NCI-H187 treated with DMSO at 0.1 percent for 48 hours (cell line): ENCODE data around the gene TSPAN31.

Experiments
- DNase-seq: peaks from one replicate; lab custom pipeline; 2025; lab: John Stamatoyannopoulos, UW

TSPAN31 gene

DNA sequence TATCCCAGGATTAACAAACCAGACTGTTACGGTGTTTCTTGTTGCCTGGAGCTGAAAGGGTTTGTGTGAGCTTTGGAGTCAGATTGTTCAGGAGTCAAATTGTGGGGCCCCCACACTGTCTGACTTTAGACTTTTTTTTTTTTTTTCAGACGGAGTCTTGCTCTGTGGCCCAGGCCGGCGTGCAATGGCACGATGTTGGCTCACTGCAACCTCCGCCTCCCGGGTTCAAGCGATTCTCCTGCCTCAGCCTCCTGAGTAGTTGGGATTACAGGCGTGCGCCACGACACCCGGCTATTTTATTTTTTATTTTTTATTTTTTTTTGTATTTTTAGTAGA is 38.6 kb downstream of the TSPAN31 start:
- DNase-seq, result no peak

DNA sequence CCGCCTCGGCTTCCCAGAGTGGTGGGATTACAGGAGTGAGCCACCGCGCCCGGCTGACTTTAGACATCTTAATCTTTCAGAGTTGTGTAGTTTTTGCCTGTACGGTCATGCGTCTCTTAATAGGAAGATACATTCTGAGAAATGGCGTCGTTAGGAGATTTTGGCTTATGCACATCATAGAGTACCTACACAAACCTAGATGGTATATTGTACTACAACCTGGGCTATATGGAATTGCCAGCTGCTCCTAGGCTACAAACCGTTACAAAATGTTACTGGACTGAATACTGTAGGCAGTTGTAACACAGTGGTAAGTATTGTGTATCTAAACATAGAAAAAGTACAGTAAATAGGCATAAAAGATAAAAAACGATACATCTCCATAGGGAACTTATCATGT is 39.0 kb downstream of the TSPAN31 start:
- no peak for DNase-seq

DNA sequence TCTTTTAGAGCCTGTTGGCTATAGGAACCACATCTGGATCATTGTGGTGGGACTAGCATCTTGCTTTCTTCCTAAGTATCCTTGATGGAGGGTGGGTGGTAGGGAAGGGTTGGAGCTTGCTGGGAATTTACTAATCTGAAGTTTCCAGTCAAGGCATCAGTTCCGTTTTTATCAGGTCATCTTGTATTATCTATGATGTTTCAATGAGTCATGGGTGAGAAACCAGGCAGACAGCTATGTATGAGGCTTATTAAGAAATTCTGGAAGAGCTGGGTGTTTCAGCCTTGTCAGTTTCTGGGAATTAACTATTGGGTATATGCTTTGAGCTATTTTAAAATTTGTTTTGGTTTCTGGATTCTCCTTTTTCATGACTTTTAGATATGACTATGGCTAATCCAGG is 49.1 kb downstream of the TSPAN31 start:
- no peak for DNase-seq

DNA sequence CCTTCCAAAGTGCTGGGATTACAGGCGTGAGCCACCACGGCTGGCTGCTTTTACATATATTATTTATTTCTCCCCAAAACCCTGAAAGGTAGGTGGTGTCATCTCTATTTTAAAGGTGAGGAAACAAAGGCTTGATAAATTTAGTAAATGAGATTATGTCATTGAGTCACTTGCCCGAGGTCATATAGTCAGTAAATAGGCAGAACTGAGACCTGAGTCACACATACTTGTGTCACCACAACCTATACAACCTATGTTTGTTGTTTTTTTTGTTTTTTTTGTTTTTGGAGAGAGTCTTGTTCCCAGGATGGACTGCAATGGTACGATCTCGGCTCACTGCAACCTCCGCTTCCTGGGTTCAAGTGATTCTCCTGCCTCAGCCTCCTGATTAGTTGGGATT is 50.5 kb downstream of the TSPAN31 start:
- no peak for DNase-seq

DNA sequence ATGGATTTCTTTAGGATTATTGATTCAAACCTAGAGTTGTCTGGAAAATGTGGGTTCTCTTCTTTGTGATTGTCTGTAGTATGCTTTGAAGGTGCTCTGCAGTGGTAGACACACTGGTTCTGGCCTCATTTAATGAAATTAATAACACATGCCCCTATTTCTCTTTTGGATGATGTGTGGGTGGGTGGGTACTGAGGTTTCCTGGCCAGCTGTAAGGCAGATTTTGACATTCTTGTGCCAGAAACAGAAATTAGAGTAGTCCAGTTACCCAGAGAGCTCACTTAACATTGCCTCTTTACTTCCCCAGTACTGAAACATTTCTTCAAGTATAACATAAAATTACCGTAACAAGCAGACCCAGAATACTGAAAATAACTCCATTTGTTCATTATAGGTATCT is 52.2 kb downstream of the TSPAN31 start:
- no peak for DNase-seq

DNA sequence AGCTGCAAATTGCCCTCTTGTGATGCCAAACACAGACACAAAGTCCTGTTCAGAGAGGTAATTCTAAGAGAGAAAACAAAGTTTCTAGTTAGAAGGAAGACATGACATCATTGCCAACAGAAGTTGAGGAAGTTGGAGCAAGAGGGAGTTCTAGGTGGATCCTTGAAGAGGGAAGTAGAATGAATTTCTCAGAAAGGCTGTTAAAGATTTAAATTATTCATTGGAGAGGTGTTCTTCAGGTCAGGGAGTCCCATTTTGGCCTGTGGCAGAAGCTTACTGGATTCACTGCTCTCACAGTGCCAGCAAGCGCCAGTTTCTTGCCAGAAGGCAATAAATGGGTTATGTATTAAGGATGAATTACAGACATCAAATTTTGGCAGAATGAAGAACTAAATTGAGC is 53.1 kb downstream of the TSPAN31 start:
- no peak for DNase-seq
